Stimulated activated CD8-positive, alpha-beta memory T cell treated with anti-CD3 and anti-CD28 coated beads, Interleukin-4, amount 100 ng/mL, for 1 hour (primary cell): ENCODE results near the gene PAIP1.
"Not testable (repeated sequence)": the region's sequence is repeated elsewhere in the genome, so short reads cannot be mapped to it uniquely, and the experiment has no call there.

Experiments used
- DNase-seq, 2 donors: peaks; one replicate each; pipeline ENCODE4 v3.0.0-alpha.2; 2020; ENCODE audit warnings: low read depth in 2 of 2, low spot score in 1 of 2

The PAIP1 gene

GRCh38 chr5:43571237-43571636, 14.4 kb upstream of the PAIP1 start:
- no peak for DNase-seq

GRCh38 chr5:43570450-43571158, 13.7 kb upstream of the PAIP1 start:
- no peak for DNase-seq

- no peak for DNase-seq
Measured at GRCh38 chr5:43569236-43569746, 12.4 kb upstream of the PAIP1 start.

GRCh38 chr5:43567967-43568366, 11.1 kb upstream of the PAIP1 start:
- DNase-seq, result no peak

GRCh38 chr5:43565043-43565442, 8.2 kb upstream of the PAIP1 start:
- DNase-seq, result no peak

- DNase-seq, result no peak
Measured at GRCh38 chr5:43564289-43564850, 7.5 kb upstream of the PAIP1 start.

- DNase-seq, result no peak
Measured at GRCh38 chr5:43563321-43563720, 6.4 kb upstream of the PAIP1 start.

- no peak for DNase-seq
Measured at GRCh38 chr5:43561356-43561755, 4.5 kb upstream of the PAIP1 start.

- no peak for DNase-seq
Measured at GRCh38 chr5:43560128-43560527, 3.3 kb upstream of the PAIP1 start.

- DNase-seq, result not testable (repeated sequence)
Measured at GRCh38 chr5:43556607-43556856, 345 bp downstream of the PAIP1 start.

GRCh38 chr5:43555895-43556606, 826 bp downstream of the PAIP1 start:
- peak in 1 of 2 donors; percentile 5 for DNase-seq

GRCh38 chr5:43554497-43554896, 2.4 kb downstream of the PAIP1 start:
- DNase-seq, result no peak

GRCh38 chr5:43553381-43553780, 3.5 kb downstream of the PAIP1 start:
- DNase-seq, result no peak

GRCh38 chr5:43551731-43552130, 5.1 kb downstream of the PAIP1 start:
- no peak for DNase-seq

GRCh38 chr5:43549272-43549671, 7.6 kb downstream of the PAIP1 start:
- DNase-seq, result not testable (repeated sequence)

- no peak for DNase-seq
Measured at GRCh38 chr5:43548358-43548757, 8.5 kb downstream of the PAIP1 start.

GRCh38 chr5:43547532-43547931, 9.3 kb downstream of the PAIP1 start:
- DNase-seq, result no peak

GRCh38 chr5:43543434-43543833, 13.4 kb downstream of the PAIP1 start:
- no peak for DNase-seq

GRCh38 chr5:43540746-43541145, 16.1 kb downstream of the PAIP1 start:
- DNase-seq, result no peak

- no peak for DNase-seq
Measured at GRCh38 chr5:43536972-43537371, 19.9 kb downstream of the PAIP1 start.

- DNase-seq, result no peak
Measured at GRCh38 chr5:43533646-43534045, 23.2 kb downstream of the PAIP1 start.

GRCh38 chr5:43530648-43531047, 26.2 kb downstream of the PAIP1 start:
- DNase-seq, result no peak
